GM18951 (cell line): Measurements from ENCODE around the gene CXCL12.

Source experiments
- POLR2A ChIP-seq: IDR thresholded peaks from 4 replicates; pipeline ENCODE4 v1.6.1; 2011; ENCODE audit warnings: mild to moderate bottlenecking; ENCODE audit not compliant: insufficient read length, insufficient read depth; ENCODE audit errors: extremely low read depth
- in situ Hi-C: fragments of 300-500 bp; cut with MboI; formaldehyde crosslinking; loops from one replicate; pipeline ENCODE4 v1.12.0; 2022; ENCODE audit warnings: low sequenced_read_pairs, mixed read lengths, inconsistent platforms; ENCODE audit not compliant: unreplicated experiment

CXCL12 gene

GRCh38 chr10:44416021-44416771 is 31.3 kb upstream of the CXCL12 start:
- in situ Hi-C loops = no loop called here
- TF ChIP-seq POLR2A = no peak

GRCh38 chr10:44415121-44415520 is 30.2 kb upstream of the CXCL12 start:
- in situ Hi-C loops = no loop called here

GRCh38 chr10:44413416-44413815 is 28.5 kb upstream of the CXCL12 start:
- TF ChIP-seq POLR2A = no peak
- in situ Hi-C loops = no loop called here

More at GRCh38 chr10:44415121-44415520, 30.2 kb upstream of the CXCL12 start:
- no peak for TF ChIP-seq POLR2A

GRCh38 chr10:44411251-44411650 is 26.4 kb upstream of the CXCL12 start:
- in situ Hi-C loops = no loop called here
- TF ChIP-seq POLR2A = no peak

GRCh38 chr10:44404741-44405437 is 20.0 kb upstream of the CXCL12 start:
- TF ChIP-seq POLR2A = no peak
- in situ Hi-C loops = no loop called here

DNA sequence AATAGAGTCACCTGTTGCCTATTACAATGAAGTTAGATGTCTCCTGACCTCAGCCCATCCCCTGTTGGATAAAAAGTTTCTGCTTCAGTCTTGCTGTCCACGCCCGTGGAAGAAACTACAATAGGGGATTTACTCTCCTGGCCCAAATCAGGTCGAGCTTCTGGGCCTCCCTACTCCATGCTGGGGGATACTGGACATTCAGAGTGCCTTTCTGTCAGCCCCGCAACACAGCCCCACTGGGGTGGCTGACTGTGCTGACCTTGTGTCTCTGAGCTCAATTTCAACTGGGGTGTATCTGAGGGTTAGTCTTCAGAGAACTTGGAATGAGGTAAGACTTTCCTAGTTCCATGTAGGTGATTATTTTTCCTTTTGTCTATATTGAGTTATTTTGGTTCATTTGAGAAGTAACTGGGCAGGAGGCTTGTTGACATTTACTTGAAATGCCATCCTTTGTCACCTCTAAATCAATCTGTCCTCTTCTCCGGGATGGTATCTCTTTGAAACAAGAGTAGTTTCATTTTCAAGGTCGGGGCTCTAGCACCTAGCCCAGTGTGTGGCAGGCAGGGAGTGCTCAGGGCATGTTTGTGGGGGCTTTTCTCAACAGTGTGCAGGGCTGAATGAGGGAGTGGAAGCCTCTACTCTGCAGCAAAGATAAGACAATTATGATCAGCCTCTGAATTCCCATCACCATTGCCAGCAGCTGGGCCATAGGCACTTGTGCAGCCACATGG is 17.7 kb upstream of the CXCL12 start:
- in situ Hi-C loops = no loop called here
- TF ChIP-seq POLR2A = no peak

DNA sequence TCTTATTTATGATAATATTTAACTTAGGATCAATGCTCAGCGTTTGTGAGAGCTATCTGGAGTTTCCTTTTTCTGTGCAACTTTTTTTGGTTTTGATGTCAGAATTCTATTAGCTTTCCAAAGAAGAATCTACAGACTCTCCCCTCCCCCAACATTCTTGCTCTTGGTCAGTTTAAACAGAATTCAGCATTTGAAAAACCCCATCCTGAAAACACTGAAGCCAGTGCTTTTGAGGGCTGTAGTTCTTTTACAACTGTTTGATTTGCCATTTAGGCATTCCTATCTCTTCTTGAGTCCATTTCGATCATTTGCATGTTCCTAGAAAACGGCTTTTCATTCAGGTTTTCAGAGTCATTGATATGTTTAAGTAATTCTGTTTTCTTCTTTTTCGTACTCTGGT is 15.6 kb upstream of the CXCL12 start:
- no peak for TF ChIP-seq POLR2A
- in situ Hi-C loops = no loop called here

DNA sequence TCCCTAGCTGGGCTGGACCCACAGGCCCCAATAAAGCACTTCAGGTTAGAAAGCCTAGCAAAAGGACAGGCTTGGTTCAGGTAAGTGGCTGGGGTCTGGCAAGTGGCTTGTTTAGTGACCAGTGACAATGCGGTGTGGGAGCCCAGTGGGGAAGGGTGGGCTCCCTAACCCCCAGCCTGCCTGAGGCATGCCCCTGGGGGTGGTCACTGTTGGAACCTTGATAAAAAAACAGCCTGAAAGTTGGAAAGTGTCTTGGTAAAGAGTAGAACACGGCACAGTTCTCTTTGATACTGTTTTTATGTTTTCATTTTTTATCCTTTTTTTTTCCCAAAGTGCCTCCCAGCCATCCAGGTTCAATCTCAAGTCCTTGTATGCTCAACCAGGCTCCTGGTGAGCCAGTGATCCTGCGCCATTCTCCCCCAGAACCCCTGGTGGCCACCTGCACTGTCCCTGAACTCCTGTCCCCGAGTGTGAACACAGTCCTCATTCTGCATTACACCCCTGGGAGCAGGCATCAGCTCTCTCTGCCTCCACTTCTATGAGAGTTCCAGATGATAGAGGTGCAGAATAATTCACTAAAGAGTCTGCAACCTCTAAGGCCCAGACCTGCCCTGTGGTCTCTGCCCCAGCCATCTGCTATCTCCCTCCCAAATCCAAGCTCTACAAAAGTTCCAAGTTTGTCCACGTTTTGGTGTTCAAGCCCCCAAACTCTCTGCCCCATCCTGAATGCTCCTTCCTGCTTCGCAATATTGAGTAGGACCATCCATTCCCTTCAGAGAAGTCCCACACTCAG is 15.0 kb upstream of the CXCL12 start:
- TF ChIP-seq POLR2A = no peak
- in situ Hi-C loops = loop anchor here (25.0 kb wide), 1 partner anchor 462 kb away; no protein-coding TSS in a partner anchor

DNA sequence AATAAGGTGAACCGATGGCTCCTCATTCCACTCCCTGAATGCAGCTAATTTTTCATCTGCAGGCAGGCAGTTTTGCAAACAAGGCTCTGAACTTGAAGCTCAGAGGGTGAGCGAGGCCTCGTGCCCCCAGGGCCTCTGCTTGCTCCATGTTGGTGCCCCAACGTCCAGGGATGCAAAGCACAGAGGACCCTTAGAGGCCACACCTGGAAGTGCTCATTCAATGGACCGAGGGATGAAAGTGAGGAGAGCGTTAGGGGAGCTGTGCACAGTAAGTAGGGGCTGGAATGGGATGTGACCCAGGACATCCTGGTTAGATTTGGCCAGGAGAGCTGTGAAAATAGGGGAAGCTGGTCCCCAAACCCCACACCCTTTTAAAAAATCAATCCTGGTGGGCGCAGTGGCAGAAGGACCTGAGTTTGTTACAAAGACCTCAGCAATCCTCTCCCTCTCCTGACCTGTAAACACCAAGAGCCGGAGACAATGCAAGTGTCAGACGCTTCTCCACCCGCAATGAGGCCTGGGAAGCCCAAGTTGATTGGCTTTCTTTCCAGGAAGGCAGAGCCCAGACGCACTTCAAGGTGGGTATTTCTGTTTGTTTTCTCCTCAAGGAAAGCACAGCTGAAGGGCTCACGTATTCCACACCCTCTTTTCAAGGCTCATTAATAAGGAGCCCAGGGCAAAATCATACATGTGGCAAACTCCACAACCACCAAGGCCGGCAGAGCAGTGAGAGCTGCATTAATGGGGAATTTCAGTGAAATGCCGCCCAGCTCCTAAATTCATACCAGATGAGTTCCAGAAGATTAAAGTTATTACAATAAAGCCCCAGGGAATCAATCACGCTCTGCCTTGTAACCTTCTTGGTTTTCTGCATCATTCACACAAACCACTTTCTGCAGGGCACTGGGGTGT is 14.1 kb upstream of the CXCL12 start:
- in situ Hi-C loops = loop anchor here (25.0 kb wide), 1 partner anchor 463 kb away; no protein-coding TSS in a partner anchor

GRCh38 chr10:44398271-44398670 is 13.4 kb upstream of the CXCL12 start:
- in situ Hi-C loops = loop anchor here (25.0 kb wide), 1 partner anchor 464 kb away; no protein-coding TSS in a partner anchor
- no peak for TF ChIP-seq POLR2A

More for the DNA sequence above, 14.1 kb upstream of the CXCL12 start:
- TF ChIP-seq POLR2A = no peak

GRCh38 chr10:44397476-44398225 is 12.8 kb upstream of the CXCL12 start:
- TF ChIP-seq POLR2A = no peak
- in situ Hi-C loops = loop anchor here (25.0 kb wide), 1 partner anchor 465 kb away; no protein-coding TSS in a partner anchor

GRCh38 chr10:44396671-44397191 is 11.8 kb upstream of the CXCL12 start:
- in situ Hi-C loops = loop anchor here (25.0 kb wide), 1 partner anchor 466 kb away; no protein-coding TSS in a partner anchor
- no peak for TF ChIP-seq POLR2A
